CD4-positive, alpha-beta T cell treated with Interleukin-17A for 1 hour (primary cell): ENCODE measurements around the gene CNNM4.
A peak's percentile ranks its signal among the peaks of the same experiment; 100 is the strongest.

Experiments used
- DNase-seq: peaks from one replicate; pipeline ENCODE4 v3.0.0-alpha.2; 2020

Gene CNNM4

DNA sequence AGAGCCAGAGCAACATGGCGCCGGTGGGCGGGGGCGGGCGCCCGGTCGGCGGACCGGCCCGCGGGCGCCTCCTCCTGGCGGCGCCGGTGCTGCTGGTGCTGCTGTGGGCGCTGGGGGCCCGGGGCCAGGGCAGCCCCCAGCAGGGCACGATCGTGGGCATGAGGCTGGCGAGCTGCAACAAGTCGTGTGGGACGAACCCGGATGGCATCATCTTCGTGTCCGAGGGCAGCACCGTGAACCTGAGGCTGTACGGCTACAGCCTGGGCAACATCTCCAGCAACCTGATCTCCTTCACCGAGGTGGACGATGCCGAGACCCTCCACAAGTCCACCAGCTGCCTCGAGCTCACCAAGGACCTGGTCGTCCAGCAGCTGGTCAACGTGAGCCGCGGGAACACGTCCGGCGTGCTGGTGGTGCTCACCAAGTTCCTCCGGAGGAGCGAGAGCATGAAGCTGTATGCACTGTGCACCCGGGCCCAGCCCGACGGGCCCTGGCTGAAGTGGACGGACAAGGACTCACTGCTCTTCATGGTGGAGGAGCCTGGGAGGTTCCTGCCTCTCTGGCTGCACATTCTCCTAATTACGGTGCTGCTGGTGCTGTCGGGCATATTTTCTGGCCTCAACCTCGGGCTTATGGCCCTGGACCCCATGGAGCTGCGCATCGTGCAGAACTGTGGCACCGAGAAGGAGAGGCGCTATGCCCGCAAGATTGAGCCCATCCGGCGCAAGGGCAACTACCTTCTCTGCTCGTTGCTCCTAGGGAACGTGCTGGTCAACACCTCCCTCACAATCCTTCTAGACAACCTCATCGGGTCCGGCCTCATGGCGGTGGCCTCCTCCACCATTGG is 507 bp downstream of the CNNM4 start:
- no peak for DNase-seq

DNA sequence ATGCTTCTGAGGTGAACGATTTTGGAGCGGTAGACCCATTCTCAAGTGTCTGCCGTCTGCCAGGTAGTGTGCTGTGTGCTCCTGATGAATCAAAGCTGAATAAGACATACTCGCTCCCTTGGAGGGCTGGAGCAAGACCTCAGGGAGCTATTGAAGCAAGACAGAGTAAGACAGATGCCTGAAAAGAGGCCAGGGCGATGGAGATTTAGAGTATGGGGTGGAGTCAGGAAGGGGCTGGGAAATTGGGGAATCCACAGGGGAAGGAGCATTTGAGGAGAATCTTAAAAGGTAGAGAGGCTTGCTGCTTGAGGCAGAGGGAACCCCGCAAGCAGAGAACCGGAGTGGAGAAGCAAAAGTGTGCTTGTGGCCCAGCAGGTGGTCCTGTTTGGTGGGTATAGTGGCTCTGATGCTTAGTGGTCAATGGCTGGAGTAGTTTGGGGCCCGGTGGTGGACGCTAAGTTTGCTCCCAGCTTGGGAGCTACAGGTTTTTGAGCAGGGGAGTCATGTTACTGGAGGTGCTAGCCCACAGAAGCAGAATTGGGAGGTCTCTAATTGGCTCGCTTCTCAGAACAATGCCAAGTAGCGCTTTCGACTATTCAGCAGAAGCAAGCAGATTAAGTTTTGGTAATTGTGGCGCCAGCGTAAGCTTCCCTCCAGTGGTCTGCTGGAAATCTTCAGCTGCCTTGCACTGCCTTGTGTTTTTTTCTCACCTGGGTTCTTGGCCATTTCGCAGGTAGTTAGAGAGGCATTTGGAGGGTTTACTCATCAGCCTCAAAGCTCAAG is 2.0 kb downstream of the CNNM4 start:
- no peak for DNase-seq

DNA sequence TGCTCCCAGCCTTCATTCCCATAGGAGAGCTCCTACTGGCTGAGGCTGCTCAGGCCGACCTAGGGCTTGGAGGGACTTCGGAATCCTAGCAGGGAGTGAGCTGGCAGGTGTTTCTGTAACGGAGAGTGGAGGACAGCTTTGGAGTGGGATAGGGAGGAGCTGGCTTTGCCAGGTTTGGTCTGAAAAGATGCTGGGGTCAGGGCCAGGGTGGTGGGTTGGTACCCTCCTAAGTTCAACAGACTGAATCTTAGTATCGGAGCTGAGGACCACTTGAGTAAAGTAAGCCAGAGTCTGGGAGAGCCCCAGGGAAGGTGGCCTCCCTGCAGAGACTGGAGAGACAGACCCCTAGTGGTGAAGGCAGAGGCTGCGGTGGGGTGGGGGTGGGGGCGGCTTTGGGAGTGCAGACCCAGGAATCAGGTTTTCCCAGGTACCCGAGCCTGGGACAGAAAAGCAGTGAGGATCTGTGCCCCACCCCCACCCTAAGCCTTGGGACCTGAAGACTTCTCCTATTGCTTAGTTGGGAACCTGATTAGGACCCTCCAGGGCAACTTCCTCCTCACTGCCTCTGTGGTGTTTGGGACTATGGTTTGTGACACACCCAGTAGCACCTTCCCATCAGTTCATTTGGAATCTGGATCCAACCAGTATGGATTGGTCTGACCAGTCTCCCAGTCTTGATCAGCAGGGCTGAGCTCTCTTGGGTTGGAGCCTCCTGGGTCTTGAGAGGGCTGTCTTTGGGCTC is 3.0 kb downstream of the CNNM4 start:
- no peak for DNase-seq

DNA sequence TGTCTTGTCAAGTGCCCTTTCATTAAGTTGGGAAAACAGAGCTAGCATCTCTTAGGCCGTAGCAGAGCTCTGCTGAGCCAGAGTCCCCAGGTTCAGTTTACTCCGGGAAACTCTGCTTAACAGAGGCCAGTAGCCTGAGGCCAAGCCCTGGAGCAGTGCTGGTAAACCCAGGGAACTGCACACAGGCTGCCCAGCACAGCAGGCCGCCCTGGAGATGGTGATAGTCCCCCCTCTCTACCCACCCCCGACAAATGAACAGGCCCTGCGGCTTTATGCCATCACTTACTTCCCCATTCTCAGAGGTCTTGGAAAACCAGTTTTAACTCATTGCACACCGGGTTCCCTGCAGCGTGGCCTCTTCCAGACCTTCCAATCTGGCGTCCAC is 3.5 kb downstream of the CNNM4 start:
- no peak for DNase-seq

DNA sequence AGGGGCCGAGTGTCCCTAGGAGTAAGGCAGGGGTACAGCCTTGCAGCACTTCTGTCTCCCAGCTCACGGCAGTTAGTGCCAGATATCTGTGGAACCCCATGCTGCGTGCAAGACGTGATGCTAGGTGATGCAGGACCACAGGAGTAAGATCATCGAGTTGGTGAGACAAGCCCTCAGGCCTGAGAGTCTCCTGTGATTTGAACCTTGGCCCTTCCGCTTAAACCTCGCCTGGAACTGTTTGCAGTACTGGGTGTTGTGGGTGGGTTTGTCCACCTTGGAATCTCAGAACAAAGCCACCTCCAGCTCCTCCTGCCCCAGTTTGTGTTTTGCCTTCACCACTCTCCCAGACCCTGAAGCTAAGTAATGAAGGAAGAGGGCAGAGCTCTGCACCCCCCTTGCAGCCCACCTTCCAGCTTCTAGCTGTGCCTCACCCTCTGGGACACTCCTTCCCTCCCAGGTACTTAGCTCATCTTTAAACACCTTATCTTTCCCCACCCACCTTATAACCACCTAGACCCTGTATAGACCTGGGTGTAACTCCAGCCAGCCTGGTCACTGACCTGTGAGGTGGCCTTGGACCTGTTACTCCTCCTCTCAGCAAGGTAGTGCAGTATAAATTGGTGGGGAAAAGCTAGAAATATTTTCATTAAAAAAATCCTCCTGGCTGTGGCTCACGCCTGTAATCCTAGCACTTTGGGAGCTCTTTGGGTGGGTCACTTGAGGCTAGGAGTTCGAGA is 6.6 kb downstream of the CNNM4 start:
- no peak for DNase-seq

DNA sequence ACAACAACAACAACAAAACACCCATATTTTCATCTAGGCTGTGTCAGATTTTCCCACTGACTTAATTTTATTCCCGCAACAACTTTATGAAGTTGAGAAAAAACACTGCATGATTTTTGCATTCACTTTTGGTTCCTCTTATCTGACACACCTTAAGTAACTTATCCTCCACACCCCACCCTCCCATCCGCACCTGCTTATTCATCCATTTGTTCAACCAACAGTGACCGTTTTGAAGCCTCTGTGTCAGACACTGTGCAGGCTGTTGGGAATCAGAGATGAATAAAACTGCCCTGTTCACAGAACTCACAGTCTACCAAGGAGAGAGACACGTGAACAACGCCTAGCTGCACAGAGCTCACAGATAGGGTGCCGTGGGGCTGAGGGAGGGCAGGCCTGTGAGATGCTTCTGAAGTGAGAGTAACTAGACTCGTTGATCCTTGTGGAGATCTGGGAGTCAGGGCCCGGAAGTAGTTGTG is 7.4 kb downstream of the CNNM4 start:
- DNase-seq, result no peak

DNA sequence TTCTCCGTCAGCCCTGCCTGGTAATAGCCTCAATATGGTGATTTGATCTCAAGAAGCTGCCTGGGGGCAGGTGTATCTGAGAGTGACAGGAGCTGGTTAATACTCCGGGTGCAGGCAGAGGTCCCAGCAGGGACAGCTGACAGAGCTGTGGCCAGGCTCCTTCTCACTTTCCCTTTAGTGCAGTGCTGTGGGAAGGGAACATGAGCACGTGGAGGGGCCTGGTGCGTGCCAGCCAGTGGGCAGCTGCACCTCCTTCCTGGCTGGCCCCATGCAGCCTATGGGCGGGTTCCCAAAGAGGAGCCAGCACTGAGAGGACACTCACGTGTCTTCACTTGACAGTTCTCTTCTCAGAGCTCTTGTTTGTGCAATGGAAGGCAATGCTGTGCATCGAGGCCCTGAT is 9.1 kb downstream of the CNNM4 start:
- DNase-seq, result no peak

DNA sequence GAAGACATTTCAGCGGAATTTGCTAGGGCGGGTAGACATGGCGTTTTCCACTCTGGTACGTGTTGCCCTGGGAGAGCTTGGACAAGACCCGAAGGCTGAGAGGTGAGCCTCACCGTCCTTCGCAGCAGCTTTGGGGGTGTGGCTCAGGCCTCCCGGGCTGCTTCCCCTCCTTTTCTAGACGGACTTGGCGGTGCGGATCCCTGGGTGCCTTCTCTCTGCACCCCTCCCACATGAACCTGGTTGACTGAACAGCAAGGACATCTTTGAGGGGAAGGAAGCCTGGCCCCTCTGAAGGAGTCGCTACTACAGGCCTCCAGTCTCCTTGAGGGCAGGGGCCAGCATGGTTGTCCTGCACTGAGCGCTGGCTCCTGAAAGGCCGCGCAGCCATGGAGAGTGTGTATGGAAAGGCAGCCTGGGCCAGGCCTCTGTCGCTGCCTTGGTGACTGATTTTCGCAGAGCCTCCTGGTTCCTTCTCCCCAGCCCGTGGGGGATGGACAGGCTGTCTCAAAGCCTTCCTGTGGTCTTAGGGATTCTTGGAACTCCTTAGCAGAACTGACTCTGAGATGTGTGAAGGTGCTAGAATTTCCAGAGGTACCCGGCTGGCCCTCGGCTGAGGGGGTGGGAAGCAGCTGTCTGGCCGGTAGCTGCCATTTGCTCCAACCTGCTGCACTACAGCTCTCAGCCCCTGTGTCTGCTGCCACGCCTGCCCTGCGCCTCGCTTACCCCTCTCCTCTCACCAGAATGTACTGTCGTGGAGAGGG is 9.9 kb downstream of the CNNM4 start:
- DNase-seq, result no peak

DNA sequence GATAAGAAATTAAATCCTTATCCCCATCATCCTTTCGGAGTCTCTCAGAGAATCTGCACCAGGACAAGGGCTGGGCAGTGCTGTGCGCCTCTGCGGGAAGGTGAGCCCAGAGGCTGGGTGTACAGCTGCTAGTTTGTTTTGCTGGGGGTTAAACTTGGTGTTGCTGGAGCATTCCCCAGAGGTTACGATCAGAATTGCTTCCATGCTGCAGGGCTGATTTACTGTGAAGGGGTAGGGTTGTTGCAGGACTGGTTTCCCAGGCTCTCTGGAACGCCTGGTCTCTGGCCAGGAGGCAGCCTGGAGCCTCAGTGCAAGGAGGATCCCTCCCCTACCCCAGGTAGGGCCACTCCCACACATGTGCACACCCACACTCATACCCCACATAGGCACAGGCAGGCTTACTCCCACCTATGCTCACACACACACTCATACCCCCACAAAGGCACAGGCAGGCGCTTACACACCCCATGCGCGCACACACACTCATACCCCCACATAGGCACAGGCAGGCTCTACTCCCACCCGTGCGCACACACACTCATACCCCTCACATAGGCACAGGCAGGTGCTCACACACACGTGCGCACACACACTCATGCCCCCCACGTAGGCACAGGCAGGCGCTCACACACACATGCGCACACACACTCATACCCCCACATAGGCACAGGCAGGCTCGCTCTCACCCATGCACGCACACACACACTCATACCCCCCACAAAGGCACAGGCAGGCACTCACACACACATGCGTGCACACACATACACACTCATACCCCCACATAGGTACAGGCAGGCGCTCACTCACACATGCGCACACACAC is 11.3 kb downstream of the CNNM4 start:
- no peak for DNase-seq

DNA sequence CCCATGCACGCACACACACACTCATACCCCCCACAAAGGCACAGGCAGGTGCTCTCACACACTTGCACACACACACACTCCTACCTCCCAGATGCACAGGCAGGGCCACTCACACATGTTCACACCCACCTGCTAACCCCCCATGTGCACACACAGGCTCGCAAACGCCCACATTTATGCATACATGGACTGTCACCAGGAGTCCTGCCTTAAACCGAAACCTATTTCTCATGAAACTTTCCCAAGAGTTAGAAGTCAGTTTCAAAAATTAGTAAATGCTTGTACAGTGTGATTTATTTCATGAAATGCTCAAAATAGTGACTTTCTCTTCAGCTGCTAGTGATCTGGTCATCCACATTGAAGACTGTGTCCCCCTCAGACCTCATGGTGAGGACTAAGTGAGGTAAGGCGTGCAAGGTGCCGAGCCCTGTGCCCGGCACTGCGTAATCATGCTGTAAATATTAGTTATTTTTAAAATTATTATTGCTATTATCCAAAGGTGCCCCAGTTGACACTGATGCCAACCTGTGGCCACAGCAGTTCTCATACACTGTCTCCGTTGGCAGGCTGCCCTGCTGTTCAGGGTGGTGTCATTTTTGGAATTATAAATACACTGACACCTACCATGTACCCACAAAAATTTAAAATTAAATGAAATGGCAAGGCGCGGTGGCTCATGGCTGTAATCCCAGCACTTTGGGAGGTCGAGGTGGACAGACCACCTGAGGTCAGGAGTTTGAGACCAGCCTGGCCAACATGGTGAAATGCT is 12.4 kb downstream of the CNNM4 start:
- DNase-seq, result peak; percentile 23

DNA sequence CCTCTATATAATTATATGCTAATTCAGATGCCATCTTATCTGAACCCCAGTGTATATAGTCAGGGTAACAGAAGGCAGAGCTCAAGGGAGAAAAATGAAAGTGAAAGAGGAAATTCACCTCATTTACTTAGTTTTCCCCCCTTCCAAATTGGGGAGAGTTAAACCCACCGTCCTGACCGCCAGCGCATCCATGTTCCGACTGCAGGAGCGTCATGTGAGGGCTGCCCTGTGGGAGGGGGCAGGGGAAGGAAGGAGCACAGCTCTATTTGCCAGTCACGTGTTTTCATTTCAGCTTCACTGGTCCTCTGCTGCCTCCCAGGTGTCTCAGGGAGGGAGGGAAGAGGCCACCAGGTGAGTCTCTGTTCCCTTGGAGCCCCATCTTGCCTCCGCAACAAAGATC is 13.2 kb downstream of the CNNM4 start:
- DNase-seq, result peak; percentile 75

DNA sequence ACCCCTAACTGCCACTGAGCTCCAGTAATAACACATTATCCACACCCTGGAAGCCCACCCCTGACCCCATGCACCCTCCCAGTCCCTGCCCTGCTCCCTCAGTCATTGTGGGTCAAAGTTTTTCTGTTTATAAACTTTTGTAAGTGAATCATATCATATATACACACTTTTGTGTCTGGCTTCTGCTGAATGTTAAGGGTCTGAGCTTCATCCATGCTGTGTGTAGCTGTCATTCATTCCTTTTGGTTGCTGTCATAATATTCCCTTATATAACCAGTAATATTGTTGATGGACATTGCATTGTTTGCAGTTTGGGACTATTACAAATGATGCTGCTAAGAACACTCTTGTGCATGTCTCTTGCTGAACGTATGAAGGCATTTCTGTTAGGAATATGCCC is 14.5 kb downstream of the CNNM4 start:
- no peak for DNase-seq

DNA sequence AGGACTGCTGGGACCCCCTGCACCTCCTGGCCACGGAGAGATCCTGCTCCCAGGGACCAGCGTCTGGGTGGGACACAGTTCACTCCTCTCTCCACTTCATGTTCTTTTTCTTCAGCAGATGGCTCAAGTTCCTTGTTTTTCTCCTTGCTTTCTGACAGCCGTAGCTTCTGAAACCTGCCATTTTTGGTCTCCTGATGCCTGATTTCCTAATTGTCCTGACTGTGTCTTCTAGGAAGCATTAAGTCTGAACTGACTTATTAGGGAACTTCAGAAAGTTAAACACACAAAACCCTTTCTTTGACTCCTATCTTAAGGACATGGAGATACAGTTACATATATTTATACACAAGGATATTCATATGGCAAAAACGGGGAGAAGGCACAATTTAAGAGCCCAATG is 22.7 kb downstream of the CNNM4 start:
- DNase-seq, result no peak

DNA sequence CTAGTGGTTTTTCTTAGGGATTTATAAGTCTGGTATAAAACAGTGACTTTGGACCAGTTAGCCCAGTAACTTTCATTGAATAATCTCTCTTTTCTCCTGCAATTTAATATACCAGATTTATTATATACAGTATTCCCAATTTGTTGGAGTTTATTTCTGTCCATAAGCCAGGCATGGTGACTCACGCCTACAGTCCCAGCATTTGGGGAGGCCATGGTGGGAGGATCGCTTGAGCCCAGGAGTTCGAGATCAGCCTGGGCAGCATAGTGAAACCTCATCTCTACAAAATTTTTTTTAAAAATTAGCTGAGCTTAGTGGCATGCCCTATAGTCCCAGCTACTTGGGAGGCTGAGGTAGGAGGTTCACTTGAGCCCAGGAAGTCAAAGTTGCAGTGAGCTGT is 26.7 kb downstream of the CNNM4 start:
- no peak for DNase-seq

DNA sequence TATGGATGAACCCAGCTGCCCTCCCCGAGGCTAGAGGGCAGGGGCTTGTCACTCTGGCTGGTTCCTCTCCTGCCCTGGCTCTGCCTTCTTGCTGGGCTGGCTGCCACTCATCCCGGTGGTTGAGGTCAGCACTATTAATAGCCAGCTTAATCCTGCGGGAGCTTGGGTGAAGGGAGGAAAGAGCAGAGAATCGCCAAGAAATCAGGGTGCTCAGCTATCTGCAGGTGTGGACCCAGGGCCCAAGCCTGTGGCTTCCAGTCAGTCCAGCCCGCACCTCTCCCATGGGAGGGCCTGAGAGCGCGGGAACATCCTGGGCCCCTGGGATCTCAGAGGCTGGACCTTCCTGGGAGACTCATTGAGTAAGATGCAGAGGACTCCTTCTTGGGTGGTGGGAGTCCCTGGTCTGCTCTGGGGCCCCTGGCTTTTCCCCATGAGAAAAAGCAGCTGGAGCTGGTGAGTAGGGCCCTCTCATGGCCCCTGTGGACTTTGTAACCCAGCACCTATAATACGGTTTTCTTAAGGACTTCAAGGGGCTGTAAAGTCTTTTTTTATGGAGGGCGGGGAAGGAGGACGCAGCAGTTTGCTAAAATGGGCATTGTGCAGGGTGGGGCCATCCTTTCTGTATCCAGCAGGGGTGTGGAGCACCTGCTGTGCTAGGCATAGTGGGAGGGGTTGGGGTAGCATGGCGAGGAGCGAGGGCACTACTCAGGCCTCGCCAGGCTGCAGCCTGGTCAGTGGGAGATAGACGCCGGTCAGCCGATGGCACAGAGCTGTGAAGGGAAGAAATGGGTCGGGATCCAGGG is 27.9 kb downstream of the CNNM4 start:
- no peak for DNase-seq

DNA sequence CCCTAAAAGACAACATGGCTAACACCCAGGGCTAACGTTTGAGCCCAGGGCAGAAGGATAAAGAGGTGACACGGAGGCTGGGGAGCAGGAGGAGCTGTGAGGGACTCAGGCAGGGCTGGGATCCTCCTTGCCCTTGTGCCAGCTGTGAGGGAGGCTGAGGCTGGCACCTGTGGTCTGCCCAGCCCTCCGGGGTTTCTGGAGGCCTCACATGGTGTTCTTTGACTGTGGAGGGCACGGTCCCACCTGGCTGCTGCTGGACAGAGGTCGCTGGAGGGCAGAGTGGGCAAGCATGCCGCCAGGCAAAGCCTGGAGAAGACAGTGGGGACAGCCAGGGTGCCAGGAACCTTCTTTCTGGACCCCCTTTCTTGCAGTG is 28.5 kb downstream of the CNNM4 start:
- DNase-seq, result no peak

DNA sequence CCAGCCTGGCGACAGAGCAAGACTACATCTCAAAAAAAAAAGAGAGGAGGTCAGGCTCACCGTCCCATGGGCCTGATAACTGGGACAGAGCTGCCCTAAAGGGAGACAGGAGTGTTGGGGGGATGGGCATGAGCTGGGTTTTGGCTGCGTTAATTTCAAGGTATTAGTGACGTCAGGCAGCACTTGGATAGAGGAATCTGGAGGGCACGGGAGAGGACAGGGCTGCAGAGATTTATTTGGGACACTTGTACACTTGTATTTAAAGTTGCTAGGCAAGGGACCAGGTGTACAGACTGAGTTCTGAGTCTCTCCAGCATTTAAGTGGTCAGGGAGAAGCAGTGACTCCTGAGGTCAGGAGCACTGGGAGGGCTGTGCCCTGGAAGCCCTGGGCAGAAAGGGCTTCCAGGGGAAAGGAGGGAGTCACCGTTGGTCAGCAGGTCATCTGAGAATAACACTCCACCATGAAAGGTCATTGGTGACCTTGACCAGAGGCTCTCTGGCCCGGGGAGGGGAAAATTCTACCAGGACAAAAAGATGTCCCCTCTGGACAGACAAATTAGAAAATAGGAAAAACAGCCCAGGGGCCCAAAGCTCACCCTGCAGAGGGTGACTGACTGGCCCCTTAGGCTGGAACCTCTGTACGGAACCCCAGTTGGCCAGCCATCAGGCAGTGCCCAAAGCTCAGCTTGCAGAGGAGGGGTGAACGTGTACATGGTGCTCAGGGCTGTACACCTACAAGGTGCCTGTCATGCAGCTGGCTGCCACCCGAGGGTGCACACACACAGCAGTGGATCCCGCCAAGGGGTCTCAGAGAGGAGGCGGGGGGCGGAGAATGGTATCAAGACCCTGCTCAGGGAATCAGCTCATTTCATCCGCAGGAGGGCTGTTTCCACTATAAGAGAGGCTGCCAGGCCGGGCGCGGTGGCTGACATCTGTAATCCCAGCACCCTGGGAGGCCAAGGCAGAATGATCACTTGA is 32.4 kb downstream of the CNNM4 start:
- DNase-seq, result no peak

DNA sequence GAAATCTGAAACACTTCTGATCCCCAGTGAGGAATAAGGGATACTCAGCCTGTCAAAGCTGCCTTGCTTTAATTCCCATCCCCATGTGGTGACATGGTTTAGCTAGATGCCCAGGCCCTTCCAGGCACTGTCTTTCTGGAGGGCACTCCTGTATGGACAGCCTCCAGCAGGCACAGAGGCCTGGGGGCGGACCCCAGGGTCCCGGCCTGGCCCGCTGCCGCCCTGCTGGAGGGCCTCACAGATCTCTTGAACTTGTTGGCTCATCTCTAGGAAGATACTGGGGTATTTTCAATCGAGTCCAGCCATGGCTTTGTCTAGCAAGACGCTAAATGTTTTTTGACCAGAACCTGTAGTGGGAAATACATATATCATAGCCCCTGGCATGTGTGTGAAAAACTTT is 34.4 kb downstream of the CNNM4 start:
- no peak for DNase-seq
